Neural crest cell (in vitro differentiated cells): ENCODE data around the gene ZNF730. TPM values are rescaled to one million over a fixed set of nuclear protein-coding genes. Genes with fewer than 3 reads are reported as not detected.
"Not testable (repeated sequence)": the region's sequence is repeated elsewhere in the genome, so short reads cannot be mapped to it uniquely, and the experiment has no call there.

Experiments
- DNase-seq: peaks from one replicate; pipeline ENCODE4 v3.0.0; 2021; ENCODE audit warnings: low read depth, mixed read lengths, low spot score
- H3K27ac Mint-ChIP-seq: one replicate; pipeline ENCODE4 v1.8.0; 2021; ENCODE audit warnings: mild to moderate bottlenecking, mixed read lengths; ENCODE audit not compliant: unreplicated experiment
- H3K27me3 Mint-ChIP-seq: 2 replicates; pipeline ENCODE4 v1.8.0; 2021; ENCODE audit warnings: low read depth, mild to moderate bottlenecking, mixed read lengths
- H3K36me3 Mint-ChIP-seq: 2 replicates; pipeline ENCODE4 v1.8.0; 2021; ENCODE audit warnings: low read depth, mild to moderate bottlenecking, mixed read lengths
- H3K4me1 Mint-ChIP-seq: 2 replicates; pipeline ENCODE4 v1.8.0; 2021; ENCODE audit warnings: mixed read lengths
- H3K4me3 Mint-ChIP-seq: one replicate; pipeline ENCODE4 v1.8.0; 2021; ENCODE audit warnings: mild to moderate bottlenecking, mixed read lengths
- H3K9me3 Mint-ChIP-seq: 2 replicates; pipeline ENCODE4 v1.8.0; 2021; ENCODE audit warnings: mixed read lengths
- long read RNA-seq: library from polyadenylated mRNA; unstranded; transcript quantifications from one replicate; pipeline ENCODE4 v2.0.0, GENCODE V29; 2020
- total RNA-seq: library from RNA; stranded (reverse); gene quantifications from 2 replicates; pipeline ENCODE4 v1.2.1, GENCODE V29; 2021
- TF ChIP-seq, protein P1 (sequence below): fragments of 200-600 bp; sonication (generic); conservative IDR thresholded peaks from 2 replicates; pipeline ENCODE4 v1.5.0; 2021; ENCODE audit warnings: antibody characterized with exemption, mild to moderate bottlenecking

The ZNF730 gene
- total RNA-seq: 26.2 and 27.7 TPM in 2 replicates
- long read RNA-seq, transcript ZNF730-202 (4 exons, 2,374 nt): major isoform, 9 of 42 reads
- long read RNA-seq, partial matches to known transcripts: 1 of 42 reads
- long read RNA-seq, other reads (novel, unspliced or antisense): 31 of 42 reads

DNA sequence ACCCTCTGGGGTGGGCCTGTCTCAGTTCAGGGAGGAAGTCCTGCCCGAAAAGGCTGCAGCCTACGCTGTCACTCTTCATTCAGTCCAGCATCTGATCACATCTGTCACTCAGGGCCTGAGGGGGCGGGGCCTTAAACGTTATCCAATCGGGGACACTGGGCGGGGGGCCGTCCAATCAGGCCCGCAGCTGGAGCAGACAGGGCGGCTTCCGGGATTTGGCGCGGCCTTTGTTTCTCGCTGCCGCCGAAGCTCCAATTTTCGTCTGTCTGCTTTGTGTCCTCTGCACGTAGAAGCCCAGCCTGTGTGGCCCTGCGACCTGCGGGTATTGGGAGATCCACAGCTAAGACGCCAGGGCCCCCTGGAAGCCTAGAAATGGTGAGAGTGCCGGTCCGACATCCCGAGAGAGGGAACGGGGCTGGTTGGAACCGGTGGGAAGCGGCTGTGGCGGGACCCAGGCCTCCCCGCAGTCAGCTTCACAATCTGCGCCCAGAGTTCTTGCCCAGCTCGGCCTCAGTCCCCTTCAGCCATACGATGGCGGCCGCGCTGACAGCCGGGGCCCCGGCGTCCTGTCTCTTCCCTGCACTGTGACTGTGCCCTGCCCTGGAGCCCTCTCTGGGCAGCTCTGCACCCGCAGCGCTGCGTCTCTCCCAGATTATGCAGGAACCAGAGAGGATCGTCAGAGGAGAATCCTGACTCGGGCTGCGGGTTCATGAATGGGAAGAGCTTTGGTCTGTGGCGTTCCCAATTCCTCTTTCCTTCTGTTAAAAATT lies at the start of gene ZNF730:
Gene ZNF730, plus strand, starts transcription at position 224 of the 770 bp plus-strand sequence. Its CDS starts 149 bp downstream, at position 373.
- H3K27ac Mint-ChIP-seq: peak within 1 kb of the TSS; percentile 100
- peaks cover 32% of the 10 kb centered on the region for H3K36me3 Mint-ChIP-seq
- H3K4me1 Mint-ChIP-seq: peaks cover 30% of the 10 kb centered on the region
- TF ChIP-seq, protein P1, sequence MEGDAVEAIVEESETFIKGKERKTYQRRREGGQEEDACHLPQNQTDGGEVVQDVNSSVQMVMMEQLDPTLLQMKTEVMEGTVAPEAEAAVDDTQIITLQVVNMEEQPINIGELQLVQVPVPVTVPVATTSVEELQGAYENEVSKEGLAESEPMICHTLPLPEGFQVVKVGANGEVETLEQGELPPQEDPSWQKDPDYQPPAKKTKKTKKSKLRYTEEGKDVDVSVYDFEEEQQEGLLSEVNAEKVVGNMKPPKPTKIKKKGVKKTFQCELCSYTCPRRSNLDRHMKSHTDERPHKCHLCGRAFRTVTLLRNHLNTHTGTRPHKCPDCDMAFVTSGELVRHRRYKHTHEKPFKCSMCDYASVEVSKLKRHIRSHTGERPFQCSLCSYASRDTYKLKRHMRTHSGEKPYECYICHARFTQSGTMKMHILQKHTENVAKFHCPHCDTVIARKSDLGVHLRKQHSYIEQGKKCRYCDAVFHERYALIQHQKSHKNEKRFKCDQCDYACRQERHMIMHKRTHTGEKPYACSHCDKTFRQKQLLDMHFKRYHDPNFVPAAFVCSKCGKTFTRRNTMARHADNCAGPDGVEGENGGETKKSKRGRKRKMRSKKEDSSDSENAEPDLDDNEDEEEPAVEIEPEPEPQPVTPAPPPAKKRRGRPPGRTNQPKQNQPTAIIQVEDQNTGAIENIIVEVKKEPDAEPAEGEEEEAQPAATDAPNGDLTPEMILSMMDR: no peak
- peak; percentile 93 for DNase-seq
- H3K9me3 Mint-ChIP-seq: peaks cover 12% of the 10 kb centered on the region
- peaks cover 5% of the 10 kb centered on the region for H3K27me3 Mint-ChIP-seq
- H3K4me3 Mint-ChIP-seq: peak within 1 kb of the TSS; percentile 98

DNA sequence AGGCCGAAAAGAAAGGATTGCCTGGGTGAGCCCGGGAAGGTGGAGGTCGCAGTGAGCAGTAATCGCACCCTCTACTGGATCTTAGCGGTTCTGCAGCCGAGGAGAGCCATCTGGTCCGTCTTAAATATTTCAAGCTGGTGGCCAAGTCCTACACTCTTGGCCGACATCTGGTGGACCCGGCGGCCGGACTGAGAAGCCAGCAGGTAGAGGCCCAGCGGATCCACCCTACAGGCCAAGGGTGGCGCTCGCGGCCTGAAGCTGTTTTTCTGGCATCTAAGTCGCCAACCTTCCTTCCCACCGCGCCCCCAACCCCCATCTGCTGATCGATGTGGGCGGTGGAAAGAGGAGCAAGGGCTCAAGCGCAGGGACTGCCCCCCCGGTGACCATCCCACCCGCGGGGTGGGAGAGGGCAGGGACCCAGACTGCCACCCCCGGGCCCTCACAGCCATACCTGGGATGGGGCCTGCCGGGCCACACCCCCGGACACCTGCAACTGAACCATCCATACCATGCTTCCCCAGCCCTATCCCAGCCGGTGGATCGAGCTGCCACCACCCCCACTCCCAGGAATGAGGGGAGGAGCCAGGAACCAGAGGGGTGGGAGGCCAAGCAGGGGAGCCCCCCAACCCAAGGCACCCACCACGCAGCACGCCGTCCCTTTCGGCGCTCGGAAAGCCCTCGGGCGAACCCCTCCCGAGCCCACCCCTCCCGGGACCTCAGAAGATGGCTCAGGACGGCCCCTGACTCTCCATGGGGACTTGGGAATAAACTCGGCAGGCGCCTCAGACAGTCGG lies 46.3 kb upstream of the ZNF730 start:
- Mint-ChIP-seq H3K27me3 (no peaks in the 10 kb centered on the region), H3K9me3 (peaks cover 28% of the 10 kb centered on the region), H3K4me1 (peaks cover 4% of the 10 kb centered on the region), H3K4me3 (no peak overlapping the region), H3K36me3 (peaks cover 33% of the 10 kb centered on the region), H3K27ac (no peak overlapping the region)
- TF ChIP-seq, protein P1: peak; percentile 17
- no peak for DNase-seq

DNA sequence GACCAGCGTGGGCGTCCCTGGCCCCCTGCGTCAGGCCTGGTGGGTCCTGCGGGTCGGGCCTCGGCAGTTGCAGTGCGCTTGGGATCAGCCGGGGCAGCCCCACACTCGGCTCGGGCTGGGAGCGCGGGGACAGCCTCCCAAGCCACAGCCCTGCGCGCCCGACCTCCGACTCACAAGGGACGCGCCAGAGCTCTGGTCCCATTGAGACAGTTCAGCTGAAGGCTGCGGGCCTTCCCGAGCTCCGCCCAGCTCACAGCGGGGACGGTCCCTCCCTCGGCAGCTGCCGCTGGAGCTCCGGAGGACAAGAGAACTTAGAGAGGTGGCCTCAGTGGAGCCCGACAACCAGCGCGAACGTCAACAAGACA lies 45.7 kb upstream of the ZNF730 start:
- TF ChIP-seq, protein P1: no peak
- Mint-ChIP-seq H3K4me1 (peaks cover 7% of the 10 kb centered on the region), H3K27ac (no peak overlapping the region), H3K4me3 (no peak overlapping the region), H3K9me3 (peaks cover 25% of the 10 kb centered on the region), H3K27me3 (no peaks in the 10 kb centered on the region), H3K36me3 (peaks cover 36% of the 10 kb centered on the region)
- DNase-seq: no peak

DNA sequence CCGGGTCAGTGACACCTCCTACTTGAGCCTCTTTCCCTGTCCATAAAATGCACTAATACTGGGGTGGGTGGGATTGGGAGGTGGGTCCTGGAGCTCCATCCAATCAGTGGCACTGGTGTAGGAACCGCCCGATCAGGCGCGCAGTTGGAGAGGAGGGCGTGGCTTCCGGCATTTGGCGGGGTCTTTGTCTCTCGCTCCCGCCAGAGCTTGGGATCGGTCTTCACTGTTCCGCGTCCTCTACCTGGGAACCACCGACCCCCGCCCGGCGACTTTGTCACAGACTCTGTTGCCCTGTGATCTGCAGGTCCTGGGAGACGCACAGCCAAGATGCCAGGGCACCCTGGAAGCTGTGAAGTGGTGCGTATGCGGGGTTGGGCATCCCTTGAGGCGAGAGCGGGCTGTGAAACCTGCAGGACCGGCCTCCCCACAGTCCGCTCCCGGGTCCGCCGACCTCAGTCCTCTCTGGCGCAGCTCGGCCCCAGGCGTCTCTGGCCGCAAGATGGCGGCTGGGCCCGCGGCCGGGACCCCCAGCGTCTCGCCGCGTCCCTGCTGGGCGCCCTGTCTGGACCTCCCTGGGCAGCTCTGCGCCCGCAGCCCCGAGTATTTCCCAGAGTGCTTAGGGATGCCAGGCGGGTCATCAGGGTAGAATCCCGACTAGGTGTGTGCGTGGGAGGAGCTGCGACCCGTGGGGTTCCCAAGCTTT lies 41.6 kb upstream of the ZNF730 start:
- Mint-ChIP-seq H3K4me1 (peaks cover 27% of the 10 kb centered on the region), H3K36me3 (peaks cover 54% of the 10 kb centered on the region)
- peak; percentile 76 for DNase-seq

DNA sequence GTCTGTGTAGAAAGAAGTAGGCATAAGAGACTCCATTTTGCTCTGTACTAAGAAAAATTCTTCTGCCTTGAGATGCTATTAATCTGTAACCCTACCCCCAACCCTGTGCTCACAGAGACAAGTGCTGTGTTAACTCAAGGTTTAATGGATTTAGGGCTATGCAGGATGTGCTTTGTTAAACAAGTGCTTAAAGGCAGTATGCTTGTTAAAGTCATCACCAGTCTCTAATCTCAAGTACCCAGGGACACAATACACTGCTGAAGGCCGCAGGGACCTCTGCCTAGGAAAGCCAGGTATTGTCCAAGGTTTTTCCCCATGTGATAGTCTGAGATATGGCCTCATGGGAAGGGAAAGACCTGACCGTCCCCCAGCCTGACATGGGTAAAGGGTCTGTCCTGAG lies 39.0 kb upstream of the ZNF730 start:
- Mint-ChIP-seq H3K4me3 (peak overlapping the region; percentile 95), H3K9me3 (peaks cover 17% of the 10 kb centered on the region), H3K4me1 (peaks cover 27% of the 10 kb centered on the region), H3K36me3 (peaks cover 73% of the 10 kb centered on the region)
- H3K27ac Mint-ChIP-seq, DNase-seq, H3K27me3 Mint-ChIP-seq: not testable (repeated sequence)

More for the DNA sequence above, 41.6 kb upstream of the ZNF730 start:
- H3K27me3 Mint-ChIP-seq: no peaks in the 10 kb centered on the region
- peak overlapping the region; percentile 95 for H3K4me3 Mint-ChIP-seq
- H3K9me3 Mint-ChIP-seq: peaks cover 18% of the 10 kb centered on the region
- peak overlapping the region; percentile 100 for H3K27ac Mint-ChIP-seq
- TF ChIP-seq, protein P1: no peak
